MV-4-11 (cell line): ENCODE results near the gene EDIL3.
A peak's percentile ranks its signal among the peaks of the same experiment; 100 is the strongest.
"Not testable (repeated sequence)": the region's sequence is repeated elsewhere in the genome, so short reads cannot be mapped to it uniquely, and the experiment has no call there.

Experiments used
- DNase-seq: peaks from one replicate; lab custom pipeline; 2025; lab: John Stamatoyannopoulos, UW

Gene EDIL3

DNA sequence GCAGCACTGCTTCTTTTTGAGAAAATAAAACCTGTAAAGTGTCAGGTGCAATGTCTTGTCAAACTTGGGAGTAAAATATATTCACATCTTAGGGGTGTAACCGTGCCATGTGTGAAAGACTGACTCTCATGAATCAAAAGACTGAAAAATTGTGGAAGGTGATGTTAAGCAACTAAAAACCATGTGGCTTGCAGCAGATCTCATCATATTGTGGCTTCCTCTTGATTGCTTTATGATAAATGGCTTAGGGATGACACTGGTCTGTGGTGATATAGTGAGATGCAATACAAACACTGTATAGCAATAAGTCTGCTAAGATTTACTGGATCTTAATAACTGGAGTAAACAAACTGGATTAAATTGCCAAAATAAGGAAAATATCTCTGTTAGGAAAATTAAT, 321.6 kb downstream of the EDIL3 start:
- DNase-seq, result no peak

DNA sequence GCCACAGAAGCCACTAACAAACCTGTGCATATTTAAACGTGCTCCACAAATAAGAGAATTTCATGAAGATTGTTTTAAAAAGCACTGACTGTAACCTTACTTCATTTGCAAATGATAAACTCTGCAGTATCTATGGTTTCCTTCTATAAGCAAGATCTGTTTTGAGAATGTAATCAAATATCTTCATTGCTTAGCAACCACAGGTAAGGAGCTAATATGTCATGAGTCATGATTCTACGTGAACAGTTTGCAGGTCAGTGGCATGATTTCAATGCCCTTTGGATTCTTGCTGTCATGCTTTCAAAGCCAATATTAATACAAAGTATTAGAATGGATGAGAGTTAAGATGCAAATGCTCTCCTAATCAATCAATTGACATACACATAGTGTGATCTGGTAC, 325.0 kb downstream of the EDIL3 start:
- no peak for DNase-seq

DNA sequence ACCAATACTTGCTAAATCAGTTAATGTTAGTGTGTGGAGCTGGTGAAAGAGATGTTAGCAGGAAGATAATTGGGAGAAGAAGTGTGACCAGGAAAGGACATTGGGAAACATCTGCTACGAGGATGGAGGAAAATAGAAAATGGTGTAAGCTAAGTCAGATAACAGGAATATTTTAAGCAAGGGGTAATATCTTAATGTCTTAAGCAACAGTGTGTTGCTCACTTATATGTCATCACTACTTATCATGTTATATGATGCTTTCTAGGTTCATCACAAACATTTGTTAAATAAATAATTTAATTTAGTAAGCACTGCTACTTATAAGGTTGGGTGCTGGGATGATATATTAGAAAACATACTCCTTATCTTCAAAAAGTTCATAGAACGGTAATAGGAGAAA, 326.1 kb downstream of the EDIL3 start:
- no peak for DNase-seq

DNA sequence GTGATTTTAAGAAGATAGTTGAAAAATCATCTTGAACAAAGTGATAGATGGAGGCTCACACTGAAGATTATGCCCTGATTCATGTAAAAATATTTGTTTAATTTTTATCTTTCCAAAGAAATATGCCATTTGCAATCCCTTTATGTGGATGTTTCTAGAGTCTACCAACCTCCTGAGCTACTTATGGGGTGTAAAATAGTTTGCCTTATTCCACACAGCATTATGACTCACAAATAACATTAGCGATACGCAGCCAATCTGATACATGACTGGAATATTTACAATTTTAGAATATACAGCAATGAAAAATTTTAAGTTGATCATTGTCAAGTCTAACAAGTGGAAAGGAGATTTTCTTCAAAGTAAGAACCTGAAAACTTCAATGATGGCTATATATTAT, 327.5 kb downstream of the EDIL3 start:
- DNase-seq, result no peak

DNA sequence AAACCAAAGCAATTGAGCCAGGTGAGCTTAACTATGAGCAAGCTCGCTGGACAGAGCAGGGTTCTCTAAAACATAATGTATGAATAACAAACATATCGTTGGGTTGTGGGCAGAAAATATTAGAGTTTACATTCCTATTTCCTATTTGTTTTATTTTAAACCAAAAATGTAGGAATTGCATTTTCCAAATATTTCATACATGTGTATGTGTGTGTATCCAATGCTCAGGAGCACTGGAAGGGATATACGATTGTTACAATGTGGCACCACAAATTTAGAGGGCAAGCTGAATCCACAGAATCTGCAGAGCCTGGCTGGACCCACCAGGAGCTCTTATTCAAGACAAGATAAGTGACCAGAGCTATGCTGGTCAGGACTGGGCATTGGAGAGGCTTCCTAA, 338.7 kb downstream of the EDIL3 start:
- no peak for DNase-seq

DNA sequence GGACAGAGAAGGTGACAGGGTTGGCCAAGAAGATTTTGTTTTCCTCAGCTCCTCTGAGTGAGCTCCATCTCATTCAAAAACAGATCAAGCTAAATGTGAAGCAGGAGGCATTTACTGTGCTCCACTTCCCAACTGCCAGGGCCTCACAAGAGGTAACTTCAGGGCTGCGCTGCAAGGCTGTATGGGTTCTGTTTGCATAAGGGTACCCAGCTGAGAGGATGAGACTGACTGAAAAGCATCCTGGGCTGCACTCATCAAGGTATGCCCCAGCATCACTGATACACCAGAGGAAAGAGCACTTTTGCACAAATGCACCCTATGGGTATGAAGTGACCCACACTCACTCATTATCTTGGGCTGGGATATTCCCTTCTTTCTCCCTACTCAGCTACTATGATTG, 347.8 kb downstream of the EDIL3 start:
- DNase-seq, result no peak

DNA sequence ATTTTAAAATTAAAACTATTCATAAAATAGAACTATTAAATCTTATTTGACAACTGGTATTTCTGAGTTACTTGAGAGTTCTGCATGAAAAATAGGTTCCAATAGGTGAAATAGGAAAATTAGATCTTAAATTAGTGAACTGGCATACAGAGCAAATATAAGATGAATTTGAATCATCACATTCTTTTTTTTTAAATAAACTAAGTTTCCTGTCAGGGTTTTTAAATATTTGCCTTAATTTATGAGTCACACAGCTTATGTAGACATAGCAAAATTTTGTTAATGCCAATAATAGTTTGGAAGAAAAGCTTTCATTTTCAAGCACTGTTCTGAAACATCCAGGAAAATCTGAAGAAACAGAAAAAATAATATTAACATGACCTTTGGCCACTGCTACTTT, 352.4 kb downstream of the EDIL3 start:
- no peak for DNase-seq

DNA sequence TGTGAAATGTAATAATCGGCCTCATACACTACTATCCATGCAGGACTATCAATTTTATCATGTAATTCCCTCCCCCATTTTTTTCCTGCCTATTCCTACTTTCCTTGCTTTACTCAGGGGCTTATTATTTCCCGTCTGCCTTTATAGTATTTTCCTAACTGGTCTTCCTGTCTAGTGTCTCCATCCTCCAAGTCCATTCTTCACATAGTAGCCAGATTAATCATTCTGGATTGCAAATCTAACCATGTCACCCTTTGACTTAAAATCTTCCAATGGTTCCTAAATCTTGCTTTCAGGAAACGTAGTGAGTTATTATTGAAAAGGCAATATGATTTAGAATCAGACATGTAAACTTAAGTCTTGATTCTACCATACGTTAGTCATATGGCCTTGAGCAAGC, 356.6 kb downstream of the EDIL3 start:
- no peak for DNase-seq

DNA sequence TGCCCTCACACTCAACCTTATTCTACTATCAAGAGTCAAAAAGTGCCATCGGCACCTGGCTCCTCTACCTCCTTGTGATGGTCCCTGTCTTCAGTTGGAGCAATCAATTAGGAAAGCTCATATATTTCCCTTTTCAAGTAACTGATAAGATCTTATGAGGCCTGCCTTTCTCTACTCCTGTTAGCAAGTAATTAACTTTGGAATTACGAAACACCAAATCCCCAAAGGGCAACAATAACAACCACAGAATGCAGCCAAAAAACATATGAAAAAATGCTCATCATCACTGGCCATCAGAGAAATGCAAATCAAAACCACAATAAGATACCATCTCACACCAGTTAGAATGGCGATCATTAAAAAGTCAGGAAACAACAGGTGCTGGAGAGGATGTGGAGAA, 366.2 kb downstream of the EDIL3 start:
- not testable (repeated sequence) for DNase-seq

DNA sequence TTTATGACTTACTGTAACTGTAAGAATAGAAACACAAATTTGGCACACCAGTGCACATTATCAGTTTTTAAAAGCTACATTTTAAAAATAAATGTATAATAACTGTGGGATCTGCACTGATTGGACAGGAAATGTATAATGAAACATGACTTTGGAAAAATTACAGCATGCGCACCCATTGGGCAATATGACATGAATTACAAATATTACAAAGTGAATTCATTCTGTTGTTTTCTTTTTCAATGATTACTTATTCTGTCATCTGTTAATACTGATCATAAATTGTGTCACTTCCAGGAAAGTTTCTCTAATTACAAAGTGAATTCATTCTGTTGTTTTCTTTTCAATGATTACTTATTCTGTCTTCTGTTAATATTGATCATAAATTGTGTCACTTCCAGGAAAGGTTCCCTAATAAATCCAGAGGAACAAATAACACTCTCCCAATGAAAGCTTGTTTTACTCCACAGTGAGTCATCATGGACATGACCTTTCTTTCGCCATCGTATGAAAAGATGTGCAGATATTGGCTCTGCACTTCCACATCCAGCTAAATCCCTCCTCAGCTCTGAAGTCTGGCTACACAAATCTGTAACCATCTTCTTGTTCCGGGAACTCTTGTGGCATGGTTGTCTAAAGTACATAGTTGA, 367.0 kb downstream of the EDIL3 start:
- no peak for DNase-seq

DNA sequence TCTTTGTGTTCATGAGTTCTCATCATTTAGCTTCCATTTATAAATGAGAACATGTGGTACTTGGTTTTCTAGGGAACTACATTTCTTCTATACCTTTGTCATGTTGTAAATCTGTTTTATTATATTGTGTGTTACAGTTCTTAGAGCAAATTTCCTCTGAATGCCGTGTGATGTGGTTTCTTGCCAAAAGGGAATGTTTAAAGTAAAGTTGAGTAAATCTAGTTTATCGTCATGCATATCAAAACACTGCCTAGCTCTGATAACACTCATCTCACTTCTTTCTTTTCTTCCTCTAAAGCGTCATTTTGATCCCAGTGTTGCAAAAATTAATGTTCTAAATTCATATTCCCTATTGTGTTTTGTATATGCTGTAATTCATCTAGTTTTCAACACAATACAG, 368.6 kb downstream of the EDIL3 start:
- DNase-seq, result no peak

DNA sequence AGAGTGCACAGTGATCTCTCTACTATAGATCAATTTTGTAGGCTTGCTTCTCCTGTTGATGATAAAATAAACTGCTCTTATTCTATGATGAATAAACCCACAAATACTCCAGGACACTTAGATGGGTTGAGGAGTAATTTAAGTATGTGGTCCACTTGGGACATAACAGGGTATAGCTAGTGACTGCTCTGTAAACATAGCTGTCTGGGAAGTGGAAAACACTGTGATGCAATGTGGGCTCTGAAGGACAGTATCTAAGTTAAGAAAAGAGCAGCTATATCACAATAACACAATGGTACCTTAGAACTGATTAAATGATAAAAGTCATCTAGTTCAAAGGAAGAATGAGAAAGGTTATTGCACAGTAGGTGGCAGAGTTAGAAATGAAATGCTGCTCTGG, 369.7 kb downstream of the EDIL3 start:
- DNase-seq, result no peak

DNA sequence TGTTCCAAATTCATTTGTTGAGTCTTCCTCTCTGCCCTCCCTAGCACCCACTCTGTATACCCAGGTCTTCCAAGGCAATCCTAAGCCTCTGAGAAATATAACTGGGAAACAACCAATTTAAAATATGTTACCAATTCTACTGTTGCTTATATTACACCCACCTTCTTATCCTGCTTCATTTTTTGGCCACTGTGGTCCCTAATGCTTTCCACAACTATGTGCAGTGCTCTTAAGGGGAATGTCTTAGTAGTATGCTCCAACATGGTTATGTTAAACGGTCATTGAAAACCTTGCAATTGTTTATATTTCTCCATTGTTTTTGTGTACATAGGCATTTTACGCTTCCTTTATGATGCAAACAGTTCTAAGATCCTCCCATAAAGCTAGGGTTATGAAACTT, 390.9 kb downstream of the EDIL3 start:
- no peak for DNase-seq

DNA sequence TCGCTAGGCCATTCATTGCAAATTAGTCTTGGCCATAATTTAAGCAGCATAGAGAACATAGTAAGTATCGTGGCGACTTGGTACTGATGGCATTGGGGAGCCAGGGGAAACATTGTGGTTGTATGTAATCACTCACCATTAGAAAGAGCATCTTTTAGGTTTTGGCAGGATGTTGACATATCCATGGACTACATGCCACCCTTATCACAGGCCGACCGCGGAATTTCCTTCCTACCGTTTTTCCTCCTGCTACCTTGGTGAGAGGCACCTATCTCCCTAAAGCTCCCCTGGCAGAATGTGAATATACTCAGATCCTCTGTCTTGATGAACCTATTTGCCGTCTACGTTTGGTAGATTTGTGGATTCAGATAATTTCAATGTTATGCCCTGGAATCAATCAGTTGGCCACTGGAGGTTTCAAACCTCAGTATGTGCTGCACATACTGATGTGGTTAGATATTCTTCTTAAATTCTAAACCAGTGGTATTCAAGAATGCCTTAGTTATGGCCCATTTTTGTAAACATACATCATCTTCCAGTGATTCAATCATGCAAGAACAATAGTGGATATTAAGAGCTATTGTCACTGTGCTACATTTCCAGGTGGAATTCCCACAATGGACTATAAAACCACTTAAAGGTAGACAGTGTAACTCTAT, 393.0 kb downstream of the EDIL3 start:
- no peak for DNase-seq

DNA sequence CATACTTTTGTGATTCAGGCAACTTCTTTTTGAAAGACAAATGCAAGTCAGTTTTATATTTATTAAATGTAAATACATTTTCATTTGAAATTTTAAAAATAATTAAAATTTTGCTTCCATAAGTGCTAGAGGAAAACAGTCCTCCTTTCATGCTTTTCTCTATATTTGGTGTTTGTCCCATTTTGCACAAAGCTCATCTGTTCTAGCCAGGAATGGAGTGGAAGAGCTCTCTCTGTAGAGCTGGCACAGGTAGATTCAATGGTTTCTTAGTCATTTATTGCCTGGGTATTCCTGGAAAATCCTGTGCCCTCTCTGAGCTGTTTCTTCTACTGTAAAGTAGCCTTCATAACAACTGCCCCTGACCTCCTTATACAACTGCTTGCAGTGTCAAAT, 396.4 kb downstream of the EDIL3 start:
- no peak for DNase-seq

DNA sequence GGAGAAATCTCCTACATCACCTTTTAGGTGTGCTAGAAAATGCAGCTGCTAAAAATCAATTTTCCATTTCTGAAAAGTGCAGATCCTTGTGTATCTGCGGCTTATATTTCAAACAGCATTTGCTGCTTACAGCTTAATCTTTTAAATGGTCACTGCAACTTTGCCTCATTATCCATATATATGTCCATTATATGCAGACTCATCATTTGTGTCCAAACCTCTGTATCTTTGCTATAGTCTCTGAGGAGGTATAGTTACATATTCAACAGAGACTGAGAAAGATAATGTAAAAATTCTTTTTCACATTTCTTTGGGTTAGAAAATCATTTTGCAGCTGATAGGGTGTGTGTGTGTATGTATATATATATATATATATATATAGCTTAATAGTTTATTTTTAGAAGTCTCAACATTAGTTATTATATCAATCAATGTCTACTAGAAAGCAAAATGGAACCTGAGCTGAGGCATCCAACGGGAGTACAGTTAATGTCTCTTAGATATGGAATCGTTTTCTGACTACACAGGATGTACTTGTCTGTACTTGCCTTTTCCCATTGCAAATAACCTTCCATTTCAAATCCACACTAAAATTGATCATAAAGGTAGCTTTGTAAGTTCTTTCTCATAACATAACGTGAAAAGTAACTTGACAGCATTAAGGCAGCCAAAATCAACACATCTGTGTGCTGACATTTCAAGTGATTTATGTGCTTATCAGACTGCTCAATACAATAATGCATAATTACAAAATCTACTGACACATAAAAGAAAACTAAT, 397.0 kb downstream of the EDIL3 start:
- no peak for DNase-seq

DNA sequence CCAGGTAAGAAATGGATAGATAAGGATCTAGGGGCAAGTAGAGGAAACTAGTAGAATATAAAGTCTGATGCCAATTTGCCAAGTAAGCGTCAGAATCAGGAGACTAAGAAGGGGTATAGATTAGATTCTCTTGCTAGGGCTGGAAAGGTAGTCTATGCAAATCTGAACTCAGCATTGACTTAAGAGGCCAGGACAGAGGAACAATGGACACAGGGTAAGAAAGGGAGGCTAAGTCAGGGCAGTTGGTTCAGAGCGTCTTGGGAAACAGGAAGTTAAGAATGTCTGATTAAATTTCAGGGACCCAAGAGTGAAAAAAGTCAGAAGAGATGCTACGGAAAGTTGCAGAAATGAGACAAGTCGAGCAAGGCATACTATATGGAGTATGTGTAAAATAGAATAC, 400.8 kb downstream of the EDIL3 start:
- DNase-seq, result no peak

DNA sequence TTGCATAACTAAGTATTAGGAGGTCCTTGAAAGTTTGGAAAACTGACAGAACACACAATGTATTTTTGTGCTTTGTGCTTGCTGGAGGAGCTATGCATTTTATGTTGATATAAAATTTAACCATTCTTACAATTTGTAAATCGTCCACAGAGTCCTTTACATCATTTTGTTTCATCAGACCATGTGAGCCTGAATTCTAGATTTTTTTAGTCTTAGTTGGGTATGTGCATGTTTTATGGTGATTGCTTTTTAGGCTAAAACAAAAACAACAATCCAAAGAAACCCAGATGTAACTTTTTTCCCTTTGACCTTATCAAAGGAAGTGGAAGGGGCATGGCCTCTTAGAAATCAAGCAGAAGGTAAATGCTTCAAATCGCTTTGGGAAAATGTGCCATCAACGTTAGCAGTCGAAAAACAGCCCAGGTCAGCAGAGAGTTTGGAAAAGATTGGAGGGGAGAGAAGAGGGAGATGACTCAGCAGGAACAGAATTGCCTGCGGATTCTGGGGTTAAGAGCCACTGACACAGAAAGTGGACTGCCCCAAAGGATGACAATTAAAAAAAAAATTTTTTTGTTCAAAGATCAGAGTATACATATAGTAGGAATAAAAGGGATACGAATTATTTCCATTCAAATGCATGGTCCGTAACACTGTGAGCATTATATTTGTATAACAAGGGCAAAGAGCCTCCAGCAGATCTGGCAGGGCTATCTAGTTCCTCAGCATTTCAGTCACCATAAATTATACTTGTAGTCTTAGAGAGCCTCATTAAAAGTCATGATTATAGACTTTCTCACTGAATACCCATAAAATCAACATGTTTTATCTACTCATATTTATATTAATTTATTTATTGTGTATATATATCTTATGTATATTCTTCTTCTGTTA, 410.5 kb downstream of the EDIL3 start:
- DNase-seq, result no peak

DNA sequence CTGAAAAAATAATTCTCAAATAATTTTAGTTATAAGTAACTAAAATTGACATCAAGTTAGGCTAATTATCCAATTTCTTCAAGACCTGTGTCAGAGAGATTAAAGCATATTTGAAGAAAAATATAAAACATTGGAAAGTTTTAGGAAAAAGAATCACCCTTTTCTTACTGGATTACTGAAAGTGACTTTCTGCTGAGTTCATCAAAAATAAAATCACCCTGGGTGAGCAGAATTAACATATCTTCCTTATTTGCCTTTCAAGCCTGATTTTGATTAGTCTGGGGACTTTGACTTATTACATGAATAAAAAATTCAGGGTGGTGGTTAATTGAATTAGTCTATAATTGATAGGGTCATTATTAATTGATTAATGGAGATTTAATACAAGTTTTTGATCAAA, 411.8 kb downstream of the EDIL3 start:
- no peak for DNase-seq

DNA sequence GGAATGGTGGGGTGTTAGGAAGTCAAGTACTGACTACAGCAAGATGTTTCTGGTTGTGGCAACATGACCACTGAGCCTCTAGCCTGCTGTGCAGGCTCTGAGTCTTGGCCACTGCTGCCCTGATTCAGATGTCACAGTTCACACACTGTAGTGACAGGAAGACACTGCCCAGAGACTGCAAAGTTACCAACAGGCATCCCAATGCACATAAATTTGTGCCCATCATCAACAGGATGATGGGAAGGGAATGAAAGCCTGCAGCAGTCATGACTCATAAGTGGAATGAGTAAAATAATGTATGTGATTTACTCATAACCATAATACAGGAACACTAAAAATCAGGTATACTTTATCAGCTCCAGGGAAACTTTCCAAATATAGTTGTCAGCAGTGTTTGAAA, 412.4 kb downstream of the EDIL3 start:
- no peak for DNase-seq

DNA sequence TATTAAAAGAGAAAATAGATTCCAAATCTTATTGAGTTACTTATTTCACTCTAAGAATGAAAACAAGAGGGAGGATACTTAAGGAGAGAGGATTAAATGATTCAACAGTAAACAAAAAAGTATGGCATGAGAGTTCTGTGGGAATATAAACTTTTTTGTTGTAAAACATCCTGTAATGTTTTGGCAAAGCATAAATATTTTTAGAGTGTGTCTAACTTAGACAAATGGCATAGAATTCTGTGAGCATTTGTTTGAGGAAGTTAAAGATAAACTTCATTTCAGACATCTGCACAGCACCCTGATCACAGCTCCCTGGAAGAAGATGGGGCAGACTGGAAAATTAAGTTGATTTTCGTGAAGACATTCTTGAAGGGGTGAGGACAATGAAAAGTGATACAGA, 417.3 kb downstream of the EDIL3 start:
- DNase-seq, result no peak

DNA sequence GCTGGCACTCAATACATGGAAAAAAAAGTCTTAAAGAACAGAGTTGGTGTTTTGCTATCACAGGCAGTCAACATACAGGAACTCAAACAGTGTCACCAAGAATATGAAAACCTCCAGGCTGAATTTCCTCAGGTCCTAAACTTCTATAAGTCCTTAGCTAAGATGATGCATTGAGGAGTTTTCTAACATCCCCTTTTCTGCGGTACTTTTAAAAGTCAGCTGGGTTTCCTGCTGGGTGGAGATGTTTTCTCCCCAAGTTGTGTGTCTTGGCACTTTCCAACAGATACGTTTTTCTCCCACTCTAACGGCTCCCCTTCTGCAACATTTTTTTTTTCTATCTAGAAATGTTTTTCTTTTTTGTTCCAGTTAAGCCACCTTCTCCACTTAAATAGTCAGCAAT, 419.2 kb downstream of the EDIL3 start:
- DNase-seq, result peak; percentile 14
